Measurements from ENCODE around the gene DAP.

Gene DAP

DNA sequence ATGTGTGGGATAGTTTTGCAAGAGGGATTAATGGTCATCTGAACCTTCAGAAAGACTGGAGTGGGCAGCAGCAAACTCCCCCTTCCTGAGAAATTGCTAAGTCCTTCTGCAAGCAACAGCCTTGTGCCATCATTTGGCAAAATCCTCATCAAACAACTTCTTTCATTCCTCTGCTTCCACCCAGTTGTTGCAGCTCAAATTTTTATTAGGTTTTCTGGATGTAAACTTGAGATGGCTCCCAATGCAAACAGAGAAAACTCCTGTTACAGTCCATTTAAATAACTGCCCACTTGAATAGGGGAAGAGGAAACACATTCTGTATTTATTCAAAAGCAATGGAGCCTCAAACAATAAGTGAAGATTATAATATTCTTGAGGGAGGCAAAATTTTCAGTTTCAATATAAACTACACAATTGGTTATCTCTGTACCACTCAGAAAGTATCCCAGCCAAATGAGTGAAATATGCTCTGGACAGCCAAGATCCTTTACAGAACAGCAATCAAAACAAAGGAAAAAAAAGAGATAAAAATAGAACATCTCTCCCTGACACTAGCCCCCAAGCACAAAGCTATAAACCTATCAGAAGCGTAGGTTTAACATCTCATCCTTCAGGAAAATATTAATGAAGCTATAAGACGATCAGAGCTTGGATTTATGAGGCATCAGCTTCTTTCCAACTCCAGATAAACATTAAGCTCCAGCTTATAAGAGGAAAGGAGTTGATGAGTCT is 17.3 kb upstream of the DAP start:
- TF ChIP-seq, protein P1, sequence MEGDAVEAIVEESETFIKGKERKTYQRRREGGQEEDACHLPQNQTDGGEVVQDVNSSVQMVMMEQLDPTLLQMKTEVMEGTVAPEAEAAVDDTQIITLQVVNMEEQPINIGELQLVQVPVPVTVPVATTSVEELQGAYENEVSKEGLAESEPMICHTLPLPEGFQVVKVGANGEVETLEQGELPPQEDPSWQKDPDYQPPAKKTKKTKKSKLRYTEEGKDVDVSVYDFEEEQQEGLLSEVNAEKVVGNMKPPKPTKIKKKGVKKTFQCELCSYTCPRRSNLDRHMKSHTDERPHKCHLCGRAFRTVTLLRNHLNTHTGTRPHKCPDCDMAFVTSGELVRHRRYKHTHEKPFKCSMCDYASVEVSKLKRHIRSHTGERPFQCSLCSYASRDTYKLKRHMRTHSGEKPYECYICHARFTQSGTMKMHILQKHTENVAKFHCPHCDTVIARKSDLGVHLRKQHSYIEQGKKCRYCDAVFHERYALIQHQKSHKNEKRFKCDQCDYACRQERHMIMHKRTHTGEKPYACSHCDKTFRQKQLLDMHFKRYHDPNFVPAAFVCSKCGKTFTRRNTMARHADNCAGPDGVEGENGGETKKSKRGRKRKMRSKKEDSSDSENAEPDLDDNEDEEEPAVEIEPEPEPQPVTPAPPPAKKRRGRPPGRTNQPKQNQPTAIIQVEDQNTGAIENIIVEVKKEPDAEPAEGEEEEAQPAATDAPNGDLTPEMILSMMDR (IDR thresholded peaks at IDR 0.05; ENCODE audit: low read length, missing control alignments) = no peak
- no peak overlapping the region for H3K4me3 ChIP-seq (replicated peaks; ENCODE audit: low read depth, low read length)
- DNase-seq (ENCODE audit: low read depth) = no peak

DNA sequence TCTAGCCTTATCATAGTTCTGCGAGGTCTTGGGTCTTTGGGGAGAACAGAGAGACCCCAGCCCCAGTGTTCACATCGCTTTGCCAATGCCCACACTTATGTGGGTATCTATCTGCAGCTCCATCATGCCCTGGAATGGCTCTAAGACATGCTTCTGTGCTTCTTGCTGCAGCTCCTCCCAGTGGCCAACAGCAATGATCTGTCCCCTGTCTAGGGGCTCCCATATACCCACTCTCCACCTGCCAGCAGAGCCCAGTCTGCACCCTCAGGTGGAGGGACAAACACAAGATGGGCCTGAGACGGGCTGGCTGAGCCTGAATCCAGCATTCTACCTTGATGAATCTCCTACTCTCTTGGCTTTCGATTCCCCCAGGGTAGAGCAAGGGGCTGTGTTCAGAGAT is 14.6 kb upstream of the DAP start:
- TF ChIP-seq, protein P1 (IDR thresholded peaks at IDR 0.05; ENCODE audit: low read length, missing control alignments) = no peak
- DNase-seq (ENCODE audit: low read depth) = no peak
- no peak overlapping the region for H3K4me3 ChIP-seq (replicated peaks; ENCODE audit: low read depth, low read length)

DNA sequence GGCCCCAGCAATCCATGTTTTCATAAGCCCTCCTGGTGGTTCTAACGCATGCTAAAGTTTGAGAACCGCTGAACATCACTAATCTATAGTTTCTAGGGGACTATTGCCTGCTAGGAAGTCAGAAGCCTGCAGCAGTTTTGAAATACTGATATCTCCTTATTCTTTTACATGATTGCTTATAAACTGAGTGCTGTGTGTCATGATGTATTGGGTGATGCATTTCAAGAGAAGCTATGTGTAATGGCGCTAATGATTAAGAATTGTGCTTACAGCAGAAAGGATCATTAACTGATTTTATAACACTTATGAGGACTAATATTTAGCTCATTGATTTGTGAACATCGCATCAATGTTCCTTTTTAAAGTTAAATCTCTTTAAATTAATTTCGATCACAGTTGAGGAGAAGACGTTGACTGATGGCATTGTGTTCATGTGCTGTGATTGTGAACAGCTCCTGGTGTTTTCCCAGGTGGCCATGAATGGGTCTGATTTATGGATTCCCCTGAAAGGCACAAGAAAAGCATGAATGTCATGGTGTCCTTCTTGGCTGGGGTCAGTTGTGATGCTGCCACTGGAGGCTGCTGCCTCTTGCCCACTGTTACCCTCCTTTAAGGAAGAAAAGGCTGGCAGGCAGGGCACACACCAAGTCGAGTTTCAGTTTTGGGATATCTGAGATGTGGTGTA is 12.0 kb upstream of the DAP start:
- H3K4me3 ChIP-seq (replicated peaks; ENCODE audit: low read depth, low read length) = no peak overlapping the region
- TF ChIP-seq, protein P1 (IDR thresholded peaks at IDR 0.05; ENCODE audit: low read length, missing control alignments) = no peak
- no peak for DNase-seq (ENCODE audit: low read depth)

DNA sequence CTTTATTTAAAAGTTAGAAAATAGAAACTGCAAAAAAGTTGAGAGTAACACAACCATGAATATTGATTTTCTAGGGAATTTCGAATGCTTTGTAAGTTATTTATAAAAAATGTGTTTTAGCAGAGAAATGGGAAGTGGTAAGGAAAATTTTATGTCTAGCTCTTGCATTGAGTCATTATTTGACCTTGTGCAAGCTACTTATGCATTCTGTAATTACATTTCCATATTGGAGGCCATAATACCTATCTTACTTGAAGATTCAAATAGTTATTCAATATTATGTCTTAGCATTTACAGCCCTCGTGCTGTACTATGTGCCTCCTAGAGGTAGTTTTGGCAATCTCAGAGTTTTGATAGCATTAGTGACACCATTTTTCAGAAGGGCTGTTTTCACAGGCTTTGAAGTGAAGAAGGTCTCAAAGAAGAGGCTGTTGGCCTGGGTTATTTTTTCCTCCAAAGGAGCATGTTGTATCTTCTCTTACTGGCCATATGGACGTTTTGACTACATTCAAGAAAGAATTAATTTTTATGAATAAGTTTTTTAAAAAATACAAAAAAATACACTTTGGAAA is 7.4 kb upstream of the DAP start:
- TF ChIP-seq, protein P1 (IDR thresholded peaks at IDR 0.05; ENCODE audit: low read length, missing control alignments) = no peak
- DNase-seq (ENCODE audit: low read depth) = no peak
- no peak overlapping the region for H3K4me3 ChIP-seq (replicated peaks; ENCODE audit: low read depth, low read length)

DNA sequence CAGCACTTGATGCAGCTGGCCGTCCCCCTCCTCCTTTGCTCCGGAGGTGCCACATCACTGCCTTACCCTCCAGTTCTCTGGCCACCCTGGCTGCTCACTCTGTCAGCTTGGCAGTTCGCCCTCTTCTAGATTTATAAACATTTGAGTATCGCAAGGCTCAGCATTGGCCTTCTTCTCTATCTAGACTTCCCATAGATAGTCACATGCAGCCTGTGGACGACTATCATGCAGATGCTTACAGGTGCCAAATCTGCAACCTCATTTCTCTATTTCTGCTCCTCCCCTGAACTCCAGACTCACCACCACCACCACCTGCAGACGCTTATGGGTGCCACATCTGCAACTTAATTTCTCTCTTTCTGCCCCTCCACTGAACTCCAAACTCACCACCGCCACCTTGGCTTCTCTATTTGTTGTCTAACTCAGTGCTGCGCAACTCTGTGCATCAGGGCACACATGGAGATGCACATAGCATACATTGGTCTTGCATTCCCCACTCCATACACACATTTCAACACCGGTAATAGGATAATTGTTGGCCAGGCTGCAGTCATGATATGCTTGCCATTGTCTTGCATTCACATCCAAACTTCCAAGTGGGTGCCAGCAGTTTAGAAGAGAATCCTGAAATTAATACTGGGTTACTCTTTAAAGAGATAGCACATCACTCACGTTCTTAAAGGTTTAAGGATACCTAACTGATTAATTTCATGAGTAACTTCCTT is 1.9 kb upstream of the DAP start:
- no peak for DNase-seq (ENCODE audit: low read depth)
- no peak overlapping the region for H3K4me3 ChIP-seq (replicated peaks; ENCODE audit: low read depth, low read length)
- TF ChIP-seq, protein P1 (IDR thresholded peaks at IDR 0.05; ENCODE audit: low read length, missing control alignments) = no peak

DNA sequence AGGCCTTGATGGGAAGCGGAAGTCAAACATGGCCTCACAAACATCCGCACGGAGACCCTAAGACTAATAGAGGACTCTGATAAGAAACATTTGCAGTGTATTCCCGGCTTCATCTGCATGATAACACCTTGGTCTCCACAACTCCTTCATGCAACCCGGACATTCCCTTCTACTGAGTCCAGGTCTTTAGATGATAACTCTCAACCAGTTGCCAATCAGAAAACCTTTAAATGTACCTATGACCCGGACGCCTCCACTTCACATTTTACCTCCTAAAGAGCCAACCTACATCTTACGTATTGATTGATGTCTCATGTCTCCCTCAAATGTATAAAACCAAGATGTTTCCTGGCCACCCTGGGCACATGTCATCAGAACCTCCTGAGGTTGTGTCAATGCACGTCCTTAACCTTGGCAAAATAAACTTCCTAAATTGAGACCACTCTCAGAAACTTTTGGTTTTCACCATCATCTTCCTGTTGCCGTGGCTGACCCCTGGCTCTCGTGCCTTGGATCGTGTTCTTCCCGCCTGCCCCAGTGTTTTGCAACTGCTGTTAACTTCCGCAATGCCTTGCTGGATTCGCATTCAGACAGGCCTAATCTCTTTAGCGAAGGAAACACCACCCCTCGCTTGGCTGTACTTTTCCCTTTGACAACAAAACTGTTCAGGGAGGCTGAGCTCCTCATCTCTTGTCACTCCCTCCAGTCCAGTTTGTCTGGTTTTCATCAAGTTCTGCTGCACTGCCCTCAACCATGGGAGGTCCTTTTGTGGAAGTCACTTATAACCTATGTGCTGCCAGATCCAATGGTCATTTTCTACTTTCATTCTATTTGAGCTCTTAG is 1.1 kb upstream of the DAP start:
- TF ChIP-seq, protein P1 (IDR thresholded peaks at IDR 0.05; ENCODE audit: low read length, missing control alignments) = no peak
- peak; percentile 22 for DNase-seq (ENCODE audit: low read depth)
- peak overlapping the region; percentile 54 for H3K4me3 ChIP-seq (replicated peaks; ENCODE audit: low read depth, low read length)
